ENCODE measurements around the gene IL17RB.

Gene IL17RB, protein sequence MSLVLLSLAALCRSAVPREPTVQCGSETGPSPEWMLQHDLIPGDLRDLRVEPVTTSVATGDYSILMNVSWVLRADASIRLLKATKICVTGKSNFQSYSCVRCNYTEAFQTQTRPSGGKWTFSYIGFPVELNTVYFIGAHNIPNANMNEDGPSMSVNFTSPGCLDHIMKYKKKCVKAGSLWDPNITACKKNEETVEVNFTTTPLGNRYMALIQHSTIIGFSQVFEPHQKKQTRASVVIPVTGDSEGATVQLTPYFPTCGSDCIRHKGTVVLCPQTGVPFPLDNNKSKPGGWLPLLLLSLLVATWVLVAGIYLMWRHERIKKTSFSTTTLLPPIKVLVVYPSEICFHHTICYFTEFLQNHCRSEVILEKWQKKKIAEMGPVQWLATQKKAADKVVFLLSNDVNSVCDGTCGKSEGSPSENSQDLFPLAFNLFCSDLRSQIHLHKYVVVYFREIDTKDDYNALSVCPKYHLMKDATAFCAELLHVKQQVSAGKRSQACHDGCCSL

DNA sequence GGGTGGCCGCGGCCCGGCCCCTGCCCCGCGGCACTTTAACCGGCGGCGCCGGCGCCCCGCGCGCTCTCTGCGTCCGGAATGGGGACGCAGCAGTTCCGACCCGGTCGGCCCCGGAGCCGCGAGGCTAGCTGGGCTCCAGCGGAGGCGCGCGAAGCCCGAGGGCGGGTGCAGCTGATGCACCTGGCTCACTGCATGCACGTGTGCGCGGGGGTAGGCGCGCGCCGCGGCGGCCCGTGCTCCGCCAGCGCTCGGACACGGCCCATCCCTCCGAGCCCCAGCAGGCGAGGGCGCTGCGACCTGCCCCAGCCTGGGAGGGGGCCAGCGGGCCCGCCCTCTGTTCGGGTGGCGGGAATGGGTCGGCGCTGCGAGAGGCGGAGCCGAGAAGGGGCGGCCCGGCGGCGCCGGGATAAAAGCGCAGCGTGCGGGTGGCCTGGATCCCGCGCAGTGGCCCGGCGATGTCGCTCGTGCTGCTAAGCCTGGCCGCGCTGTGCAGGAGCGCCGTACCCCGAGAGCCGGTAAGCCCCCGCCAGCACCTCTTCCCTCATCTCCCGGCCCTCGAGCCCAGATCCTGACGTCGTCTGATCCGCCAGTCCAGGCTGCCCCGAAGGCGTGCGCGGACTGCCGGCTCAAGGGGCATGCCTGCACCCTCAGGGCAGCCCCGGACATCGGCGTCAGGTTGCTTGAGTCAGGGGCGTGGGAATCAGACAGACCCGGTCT, at the start of gene IL17RB, which contains the start of gene CHDH:
Gene IL17RB (plus strand): TSS at position 435 of the 717 bp plus-strand sequence. CDS start 21 bp downstream, at position 456.
Gene CHDH (minus strand): TSS at position 286 of the 717 bp plus-strand sequence. CDS start 22,411 bp downstream, outside the sequence.
- Histone ChIP-seq H3K79me2 (ENCODE audit: insufficient read depth, low read length) (peaks cover 48% of the 10 kb centered on the region), H3K36me3 (ENCODE audit: low read length) (0 out of 2 replicates have a peak, but pooled peaks cover 3% of the 10 kb centered on the region), H3K4me3 (ENCODE audit: insufficient read depth, low read length, poor library complexity, severe bottlenecking) (peak within 1 kb of the TSS; percentile 69), H2AFZ (ENCODE audit: low read depth, low read length, severe bottlenecking) (peak within 1 kb of the TSS; percentile 54), H3K9me2 (replicated peaks; ENCODE audit: insufficient read depth, low read length) (no peaks in the 10 kb centered on the region), H3K9ac (ENCODE audit: low read length) (peak within 1 kb of the TSS; percentile 93), H3K27me3 (ENCODE audit: low read length) (no peaks in the 10 kb centered on the region), H3K4me2 (ENCODE audit: low read depth, low read length, poor library complexity, severe bottlenecking) (peak within 1 kb of the TSS; percentile 80), H3K27ac (ENCODE audit: low read depth, low read length) (peak within 1 kb of the TSS; percentile 98), H3K9me3 (ENCODE audit: insufficient read depth, low read length) (no peaks in the 10 kb centered on the region), H3F3A (ENCODE audit: insufficient read depth) (peaks cover 32% of the 10 kb centered on the region), H4K20me1 (ENCODE audit: low read depth, low read length) (no peaks in the 10 kb centered on the region)
- TF ChIP-seq EZH2phosphoT487 (conservative IDR thresholded peaks at IDR 0.05; ENCODE audit: low read length) (no peak), CTCF (IDR thresholded peaks at IDR 0.05; ENCODE audit: insufficient read depth, low read length, poor library complexity, severe bottlenecking) (no peak)

GRCh38 chr3:53798144-53798543, 48.2 kb upstream of the IL17RB start:
- H4K20me1 ChIP-seq (ENCODE audit: low read depth, low read length), result no peaks in the 10 kb centered on the region
- H3K9me2 ChIP-seq (replicated peaks; ENCODE audit: insufficient read depth, low read length), result no peaks in the 10 kb centered on the region
- H3K27me3 ChIP-seq (ENCODE audit: low read length), result no peaks in the 10 kb centered on the region
- no peak overlapping the region for H3K9ac ChIP-seq (ENCODE audit: low read length)
- no peak overlapping the region for H2AFZ ChIP-seq (ENCODE audit: low read depth, low read length, severe bottlenecking)
- no peak overlapping the region for H3K27ac ChIP-seq (ENCODE audit: low read depth, low read length)
- H3K4me3 ChIP-seq (ENCODE audit: insufficient read depth, low read length, poor library complexity, severe bottlenecking), result no peak overlapping the region
- no peaks in the 10 kb centered on the region for H3F3A ChIP-seq (ENCODE audit: insufficient read depth)
- no peaks in the 10 kb centered on the region for H3K36me3 ChIP-seq (ENCODE audit: low read length)
- no peak for TF ChIP-seq EZH2phosphoT487 (conservative IDR thresholded peaks at IDR 0.05; ENCODE audit: low read length)
- TF ChIP-seq CTCF (IDR thresholded peaks at IDR 0.05; ENCODE audit: insufficient read depth, low read length, poor library complexity, severe bottlenecking), result no peak
- H3K4me2 ChIP-seq (ENCODE audit: low read depth, low read length, poor library complexity, severe bottlenecking), result no peak overlapping the region
- no peaks in the 10 kb centered on the region for H3K9me3 ChIP-seq (ENCODE audit: insufficient read depth, low read length)
- H3K79me2 ChIP-seq (ENCODE audit: insufficient read depth, low read length), result no peaks in the 10 kb centered on the region

DNA sequence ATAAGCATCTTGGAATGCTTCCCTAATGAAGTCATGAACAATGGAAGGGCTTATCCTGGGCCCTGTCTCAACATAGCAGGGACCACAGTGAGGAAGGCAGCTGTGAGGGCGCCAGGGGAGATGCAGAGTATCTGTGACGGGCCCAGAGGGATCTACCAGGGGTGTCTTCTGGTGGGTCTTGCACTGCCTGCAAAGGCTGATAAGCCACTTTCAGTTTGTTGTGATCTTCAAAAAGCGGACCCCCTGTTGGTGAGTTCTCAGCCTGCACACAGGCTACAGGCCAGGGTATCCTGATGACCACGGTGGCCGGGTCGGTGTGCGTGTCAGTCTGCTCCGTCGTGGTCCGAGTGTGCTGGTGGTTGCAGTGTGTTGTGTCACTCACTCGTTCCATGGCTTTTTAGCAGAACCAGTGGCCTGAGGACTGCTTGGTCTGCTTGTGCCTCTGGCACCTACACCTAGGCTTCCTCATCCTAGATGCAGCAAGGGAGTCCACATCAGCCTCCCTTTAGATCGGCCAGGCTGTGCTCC, 47.0 kb upstream of the IL17RB start:
- no peaks in the 10 kb centered on the region for H3K9me2 ChIP-seq (replicated peaks; ENCODE audit: insufficient read depth, low read length)
- H3K79me2 ChIP-seq (ENCODE audit: insufficient read depth, low read length), result no peaks in the 10 kb centered on the region
- H2AFZ ChIP-seq (ENCODE audit: low read depth, low read length, severe bottlenecking), result no peak overlapping the region
- no peak overlapping the region for H3K9ac ChIP-seq (ENCODE audit: low read length)
- no peak overlapping the region for H3K27ac ChIP-seq (ENCODE audit: low read depth, low read length)
- no peaks in the 10 kb centered on the region for H3K27me3 ChIP-seq (ENCODE audit: low read length)
- no peaks in the 10 kb centered on the region for H3F3A ChIP-seq (ENCODE audit: insufficient read depth)
- no peaks in the 10 kb centered on the region for H3K36me3 ChIP-seq (ENCODE audit: low read length)
- no peaks in the 10 kb centered on the region for H3K9me3 ChIP-seq (ENCODE audit: insufficient read depth, low read length)
- H3K4me2 ChIP-seq (ENCODE audit: low read depth, low read length, poor library complexity, severe bottlenecking), result no peak overlapping the region
- no peak overlapping the region for H3K4me3 ChIP-seq (ENCODE audit: insufficient read depth, low read length, poor library complexity, severe bottlenecking)
- H4K20me1 ChIP-seq (ENCODE audit: low read depth, low read length), result no peaks in the 10 kb centered on the region
- TF ChIP-seq CTCF (IDR thresholded peaks at IDR 0.05; ENCODE audit: insufficient read depth, low read length, poor library complexity, severe bottlenecking) (no peak), EZH2phosphoT487 (conservative IDR thresholded peaks at IDR 0.05; ENCODE audit: low read length) (no peak)
